HG02623 (cell line): ENCODE measurements around the gene HEBP2.

Experiments used
- ATAC-seq: cut with Tn5 transposase; IDR thresholded peaks from one replicate; pipeline ENCODE4 v1.9.1; 2021; ENCODE audit warnings: moderate library complexity; ENCODE audit not compliant: unreplicated experiment

HEBP2 gene

GRCh38 chr6:138397128-138398122 lies 6.6 kb upstream of the HEBP2 start:
- ATAC-seq: no peak

GRCh38 chr6:138400326-138400725 lies 3.7 kb upstream of the HEBP2 start:
- no peak for ATAC-seq

GRCh38 chr6:138401960-138402837 lies 1.8 kb upstream of the HEBP2 start:
- ATAC-seq: no peak

GRCh38 chr6:138402838-138403187 lies 1.2 kb upstream of the HEBP2 start:
- ATAC-seq: no peak

- ATAC-seq: no peak
Observed at GRCh38 chr6:138403324-138403800, 661 bp upstream of the HEBP2 start.

GRCh38 chr6:138404666-138405337 lies 779 bp downstream of the HEBP2 start:
- ATAC-seq: no peak

GRCh38 chr6:138405816-138406413 lies 1.9 kb downstream of the HEBP2 start:
- ATAC-seq: no peak

GRCh38 chr6:138406443-138406842 lies 2.4 kb downstream of the HEBP2 start:
- no peak for ATAC-seq

GRCh38 chr6:138410048-138410735 lies 6.2 kb downstream of the HEBP2 start:
- ATAC-seq: no peak

- no peak for ATAC-seq
Observed at GRCh38 chr6:138410972-138411880, 7.2 kb downstream of the HEBP2 start.

- ATAC-seq: no peak
Observed at GRCh38 chr6:138415125-138415524, 11.1 kb downstream of the HEBP2 start.

GRCh38 chr6:138416206-138416605 lies 12.2 kb downstream of the HEBP2 start:
- ATAC-seq: no peak

- no peak for ATAC-seq
Observed at GRCh38 chr6:138417493-138418117, 13.6 kb downstream of the HEBP2 start.

- ATAC-seq: no peak
Observed at GRCh38 chr6:138418118-138418742, 14.2 kb downstream of the HEBP2 start.

GRCh38 chr6:138419766-138420165 lies 15.7 kb downstream of the HEBP2 start:
- no peak for ATAC-seq

- no peak for ATAC-seq
Observed at GRCh38 chr6:138420356-138420755, 16.3 kb downstream of the HEBP2 start.

GRCh38 chr6:138421089-138421488 lies 17.1 kb downstream of the HEBP2 start:
- no peak for ATAC-seq

- no peak for ATAC-seq
Observed at GRCh38 chr6:138421608-138422007, 17.6 kb downstream of the HEBP2 start.
